Measurements from ENCODE around the gene CALML3. TPM values are rescaled to one million over a fixed set of nuclear protein-coding genes. Genes with fewer than 3 reads are reported as not detected.

Gene CALML3
- total RNA-seq, 2 experiments from 2014 or later, result not detected

DNA sequence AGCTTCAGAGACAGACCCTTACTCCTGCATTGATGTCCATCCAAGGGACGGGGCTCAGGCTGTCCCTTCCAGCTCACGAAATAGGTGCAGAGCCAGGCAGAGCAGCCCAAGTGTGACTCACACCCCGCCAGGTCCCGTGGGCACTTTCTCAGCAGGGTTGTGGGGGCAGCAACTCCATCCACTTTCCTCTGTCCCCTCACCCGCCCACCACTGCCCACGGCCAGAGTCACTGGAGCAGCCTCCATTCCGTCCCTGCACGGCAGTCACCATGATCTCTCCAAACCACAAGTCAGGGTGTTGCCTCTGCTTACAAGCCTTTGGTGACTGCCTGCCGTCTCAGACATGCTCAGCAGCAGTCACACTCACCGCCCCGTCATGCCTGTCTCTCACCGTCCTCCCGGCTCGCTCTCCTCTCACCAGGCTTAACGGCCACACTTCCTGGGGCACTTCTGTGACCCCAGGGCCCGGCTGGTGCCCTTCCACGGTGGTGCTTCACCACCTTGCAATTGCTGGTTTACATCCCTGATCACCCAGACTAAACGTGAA is 39.3 kb downstream of the CALML3 start:
- ChIA-PET POLR2A (no interaction called here), CTCF (interaction anchor here (0.6 kb wide), 1 partner anchor 130 kb away, joined by 3 read pairs; no protein-coding TSS in a partner anchor)
- H3K4me3 Mint-ChIP-seq, result peak overlapping the region; percentile 51
- H3K4me1 Mint-ChIP-seq, result peaks cover 49% of the 10 kb centered on the region
- no peaks in the 10 kb centered on the region for H3K36me3 Mint-ChIP-seq (ENCODE audit: low read depth)
- H3K27ac Mint-ChIP-seq, result peak overlapping the region; percentile 86
- intact Hi-C loops (cut with DNase I, micrococcal nuclease), result loop anchor here (1.0 to 2.0 kb wide), 3 partner anchors 15 to 65 kb away; no protein-coding TSS in a partner anchor
- ATAC-seq (peak; percentile 86), DNase-seq (peak; percentile 80)
- peaks cover 3% of the 10 kb centered on the region for H3K9me3 Mint-ChIP-seq (ENCODE audit: low read depth)
- no peaks in the 10 kb centered on the region for H3K27me3 Mint-ChIP-seq

DNA sequence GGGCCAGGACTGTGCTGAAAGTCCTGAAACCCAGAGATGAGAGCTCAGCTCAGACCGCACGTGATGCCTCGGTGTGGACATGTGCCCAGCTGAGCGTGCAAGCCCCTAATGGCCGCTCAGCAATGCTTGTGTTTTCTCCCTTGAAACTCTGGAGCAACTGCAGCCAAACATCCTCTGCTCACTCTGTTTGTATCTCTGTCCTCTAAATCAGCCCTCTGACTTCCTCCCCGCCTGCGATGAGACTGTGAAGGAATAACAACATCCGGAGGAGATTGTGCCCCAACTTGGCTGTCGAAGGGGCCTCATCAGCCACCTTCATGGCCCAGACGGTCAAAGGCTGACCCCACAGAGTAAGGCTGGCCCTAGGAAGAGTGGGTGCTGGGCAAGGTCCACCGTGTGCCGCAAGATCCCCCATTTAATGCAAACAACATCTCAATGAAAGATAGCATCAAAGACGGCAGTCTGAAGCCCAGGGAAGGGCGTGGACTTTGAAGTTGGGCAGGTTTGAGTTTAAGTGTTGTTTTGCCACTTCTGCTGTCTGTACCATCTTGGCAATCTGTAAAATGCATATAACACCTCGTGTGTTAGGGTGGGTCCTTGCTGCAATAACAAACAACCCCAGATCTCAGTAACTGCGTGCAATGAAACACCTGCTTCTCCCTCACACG is 39.9 kb downstream of the CALML3 start:
- Mint-ChIP-seq H3K4me3 (peak overlapping the region; percentile 51), H3K27me3 (no peaks in the 10 kb centered on the region), H3K27ac (peak overlapping the region; percentile 86), H3K9me3 (ENCODE audit: low read depth) (peaks cover 4% of the 10 kb centered on the region), H3K36me3 (ENCODE audit: low read depth) (no peaks in the 10 kb centered on the region), H3K4me1 (peaks cover 46% of the 10 kb centered on the region)
- intact Hi-C loops (cut with DNase I, micrococcal nuclease), result loop anchor here (1.0 to 2.0 kb wide), 3 partner anchors 15 to 64 kb away; no protein-coding TSS in a partner anchor
- DNase-seq (no peak), ATAC-seq (peak; percentile 36)
- CTCF ChIA-PET, result interaction anchor here (1.2 kb wide), 1 partner anchor 8 kb away, joined by 3 read pairs; no protein-coding TSS in a partner anchor
- POLR2A ChIA-PET, result no interaction called here

DNA sequence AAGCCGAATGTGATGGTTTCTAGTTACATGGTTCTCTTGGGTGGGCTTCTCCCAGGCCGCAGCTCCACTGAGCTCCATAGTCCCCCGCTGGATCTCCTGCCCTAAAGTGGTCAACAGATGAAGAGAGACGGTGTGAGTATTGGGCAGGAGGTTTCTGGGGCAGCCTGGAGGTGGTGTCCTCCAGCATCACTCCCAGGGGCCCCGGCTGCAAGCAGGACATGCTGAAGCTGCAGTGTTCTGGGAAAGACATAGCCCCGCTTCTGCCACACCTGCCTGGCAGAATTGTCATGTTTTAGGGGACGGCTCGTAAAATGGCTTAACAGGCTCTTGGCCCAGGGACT is 40.4 kb downstream of the CALML3 start:
- intact Hi-C loops (cut with DNase I, micrococcal nuclease), result loop anchor here in 1 of 2 experiments (2.0 kb wide), 2 partner anchors 16 to 64 kb away; no protein-coding TSS in a partner anchor
- H3K9me3 Mint-ChIP-seq (ENCODE audit: low read depth), result peaks cover 4% of the 10 kb centered on the region
- H3K27me3 Mint-ChIP-seq, result no peaks in the 10 kb centered on the region
- no peak overlapping the region for H3K4me3 Mint-ChIP-seq
- DNase-seq (no peak), ATAC-seq (no peak)
- ChIA-PET CTCF (interaction anchor here (0.7 to 1.2 kb wide), 2 partner anchors 8 to 72 kb away, joined by 3 read pairs; no protein-coding TSS in a partner anchor), POLR2A (no interaction called here)
- no peaks in the 10 kb centered on the region for H3K36me3 Mint-ChIP-seq (ENCODE audit: low read depth)
- H3K27ac Mint-ChIP-seq, result peak overlapping the region; percentile 86
- H3K4me1 Mint-ChIP-seq, result peaks cover 42% of the 10 kb centered on the region

DNA sequence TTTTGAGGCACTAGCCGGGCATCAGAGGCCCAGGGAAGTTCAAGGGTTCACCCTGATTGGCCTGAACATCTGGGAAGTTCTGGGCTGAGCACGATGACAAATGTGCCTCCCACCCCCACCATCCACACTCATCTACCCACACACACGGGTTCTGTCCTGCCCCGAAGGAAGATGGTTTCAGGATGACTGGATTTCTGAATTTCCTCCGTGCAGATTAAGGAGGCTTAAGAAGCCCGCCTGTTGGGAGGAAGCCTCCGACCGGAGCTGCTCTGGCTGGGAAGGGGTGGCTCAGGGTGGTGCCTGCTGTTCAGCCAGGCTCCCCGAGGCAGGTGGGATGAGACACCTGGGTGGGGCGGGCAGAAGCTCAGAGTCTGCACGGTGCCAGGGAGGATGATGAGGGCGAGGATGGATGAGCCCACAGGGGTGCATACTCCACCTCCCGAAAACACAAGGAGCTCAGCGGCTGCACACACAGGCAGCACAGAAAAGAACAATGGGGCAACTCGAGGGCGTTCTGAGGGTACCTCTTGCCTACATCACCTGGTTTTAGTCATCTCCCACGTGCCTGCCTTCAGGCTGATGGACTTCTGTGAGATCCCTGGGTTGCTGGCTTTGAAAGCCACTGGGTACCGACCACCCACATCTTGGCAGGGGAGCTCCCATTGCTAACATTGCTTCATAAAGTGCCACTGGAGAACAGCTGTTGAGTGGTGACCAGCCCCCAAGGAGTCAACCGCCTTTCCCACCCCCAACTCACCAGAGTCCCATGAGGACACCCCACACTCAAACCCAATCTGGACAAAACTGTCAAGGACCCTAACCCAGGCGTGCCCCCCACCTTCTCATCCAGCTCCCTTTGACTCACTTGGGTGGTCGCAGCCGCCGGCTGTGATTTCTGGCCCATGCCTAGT is 41.2 kb downstream of the CALML3 start:
- ATAC-seq, result no peak
- DNase-seq, result no peak
- Mint-ChIP-seq H3K36me3 (ENCODE audit: low read depth) (no peaks in the 10 kb centered on the region), H3K9me3 (ENCODE audit: low read depth) (peaks cover 4% of the 10 kb centered on the region), H3K27me3 (no peaks in the 10 kb centered on the region), H3K4me1 (peaks cover 42% of the 10 kb centered on the region), H3K27ac (peak overlapping the region; percentile 52), H3K4me3 (no peak overlapping the region)
- ChIA-PET CTCF (interaction anchor here (0.6 to 2.1 kb wide), 6 partner anchors 9 to 124 kb away, joined by 3 to 6 read pairs (median 3); no protein-coding TSS in a partner anchor), POLR2A (interaction anchor here (0.6 to 1.6 kb wide), 2 partner anchors 11 to 18 kb away, joined by 3 to 7 read pairs; no protein-coding TSS in a partner anchor)
- intact Hi-C loops (cut with DNase I, micrococcal nuclease), result loop anchor here in 1 of 2 experiments (2.0 kb wide), 2 partner anchors 17 to 63 kb away; no protein-coding TSS in a partner anchor

DNA sequence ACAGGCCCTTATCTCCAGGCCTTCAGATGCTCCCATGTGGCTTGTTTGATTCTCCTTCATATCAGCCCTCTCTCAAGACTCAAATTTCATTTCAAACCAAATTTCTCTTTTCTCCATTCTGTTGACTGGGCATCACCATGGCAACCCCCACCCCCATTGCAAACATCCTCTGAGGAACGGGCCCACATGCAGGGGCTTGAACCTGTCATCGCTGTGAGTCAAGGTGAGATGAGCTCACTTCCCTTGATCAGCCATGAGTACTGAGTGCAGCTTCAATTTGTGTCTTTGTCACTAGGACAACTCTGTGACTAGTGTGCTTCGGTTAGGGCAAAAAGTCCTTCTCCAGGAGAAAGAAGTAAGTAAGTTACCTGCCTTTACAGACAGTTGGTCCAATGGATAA is 41.9 kb downstream of the CALML3 start:
- Mint-ChIP-seq H3K4me1 (peaks cover 42% of the 10 kb centered on the region), H3K4me3 (no peak overlapping the region), H3K27me3 (no peaks in the 10 kb centered on the region), H3K9me3 (ENCODE audit: low read depth) (peaks cover 4% of the 10 kb centered on the region), H3K36me3 (ENCODE audit: low read depth) (no peaks in the 10 kb centered on the region), H3K27ac (peak overlapping the region; percentile 32)
- intact Hi-C loops (cut with DNase I, micrococcal nuclease), result no loop called here
- ATAC-seq (peak; percentile 72), DNase-seq (peak; percentile 81)
- ChIA-PET POLR2A (interaction anchor here (1.6 kb wide), 1 partner anchor 18 kb away, joined by 7 read pairs; no protein-coding TSS in a partner anchor), CTCF (interaction anchor here (0.6 to 2.1 kb wide), 4 partner anchors 49 to 125 kb away, joined by 3 to 6 read pairs (median 4); no protein-coding TSS in a partner anchor)

DNA sequence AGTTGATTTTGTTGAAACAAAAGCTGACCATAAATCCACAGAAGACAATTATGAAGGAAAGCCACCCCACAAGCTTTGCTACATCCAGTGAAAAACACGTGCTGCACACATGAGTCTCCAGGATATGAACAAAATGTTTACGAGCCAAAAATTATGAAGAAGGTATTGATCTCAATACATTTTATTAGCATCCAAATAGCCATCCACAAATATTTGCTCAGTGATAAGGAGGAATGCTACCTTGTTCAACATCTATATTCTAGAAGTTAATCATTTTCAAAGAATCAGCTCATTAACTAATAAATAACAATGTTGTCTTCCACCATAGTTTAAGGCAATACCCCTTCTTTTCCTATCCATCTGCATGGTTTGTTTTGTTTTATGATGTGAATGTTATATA is 42.7 kb downstream of the CALML3 start:
- ChIA-PET POLR2A (interaction anchor here (1.6 kb wide), 1 partner anchor 19 kb away, joined by 7 read pairs; no protein-coding TSS in a partner anchor), CTCF (interaction anchor here (0.6 to 2.1 kb wide), 3 partner anchors 55 to 467 kb away, joined by 4 to 6 read pairs (median 5); no protein-coding TSS in a partner anchor)
- ATAC-seq (no peak), DNase-seq (no peak)
- Mint-ChIP-seq H3K27me3 (no peaks in the 10 kb centered on the region), H3K4me3 (no peak overlapping the region), H3K4me1 (peaks cover 41% of the 10 kb centered on the region), H3K9me3 (ENCODE audit: low read depth) (peaks cover 4% of the 10 kb centered on the region), H3K27ac (no peak overlapping the region), H3K36me3 (ENCODE audit: low read depth) (no peaks in the 10 kb centered on the region)
- intact Hi-C loops (cut with DNase I, micrococcal nuclease), result no loop called here

DNA sequence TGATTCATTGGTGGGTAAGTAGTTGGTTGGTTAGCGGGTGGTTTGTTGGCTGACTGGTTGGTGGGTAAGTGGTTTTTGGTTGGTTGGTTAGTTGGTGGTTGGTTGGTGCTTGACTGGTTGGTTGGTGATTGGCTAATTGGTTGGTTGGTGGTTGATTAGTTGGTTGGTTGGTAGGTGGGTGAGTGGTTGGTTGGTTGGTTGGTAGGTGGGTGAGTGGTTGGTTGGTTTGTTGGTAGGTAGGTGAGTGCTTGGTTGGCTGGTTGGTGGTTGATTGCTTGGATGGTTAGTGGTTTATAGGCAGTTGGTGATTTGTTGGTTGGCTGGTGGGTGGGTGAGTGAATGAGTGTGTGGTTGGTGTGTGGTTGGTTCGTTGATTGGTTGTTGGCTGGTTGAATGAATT is 44.2 kb downstream of the CALML3 start:
- H3K9me3 Mint-ChIP-seq (ENCODE audit: low read depth), result peaks cover 4% of the 10 kb centered on the region
- peaks cover 32% of the 10 kb centered on the region for H3K4me1 Mint-ChIP-seq
- CTCF ChIA-PET, result interaction anchor here (0.9 to 1.6 kb wide), 2 partner anchors 134 to 135 kb away, joined by 4 to 5 read pairs; no protein-coding TSS in a partner anchor
- no peaks in the 10 kb centered on the region for H3K27me3 Mint-ChIP-seq
- no peak overlapping the region for H3K4me3 Mint-ChIP-seq
- POLR2A ChIA-PET, result no interaction called here
- H3K36me3 Mint-ChIP-seq (ENCODE audit: low read depth), result no peaks in the 10 kb centered on the region
- intact Hi-C loops (cut with DNase I, micrococcal nuclease), result no loop called here
- ATAC-seq (no peak), DNase-seq (no peak)
- H3K27ac Mint-ChIP-seq, result no peak overlapping the region

DNA sequence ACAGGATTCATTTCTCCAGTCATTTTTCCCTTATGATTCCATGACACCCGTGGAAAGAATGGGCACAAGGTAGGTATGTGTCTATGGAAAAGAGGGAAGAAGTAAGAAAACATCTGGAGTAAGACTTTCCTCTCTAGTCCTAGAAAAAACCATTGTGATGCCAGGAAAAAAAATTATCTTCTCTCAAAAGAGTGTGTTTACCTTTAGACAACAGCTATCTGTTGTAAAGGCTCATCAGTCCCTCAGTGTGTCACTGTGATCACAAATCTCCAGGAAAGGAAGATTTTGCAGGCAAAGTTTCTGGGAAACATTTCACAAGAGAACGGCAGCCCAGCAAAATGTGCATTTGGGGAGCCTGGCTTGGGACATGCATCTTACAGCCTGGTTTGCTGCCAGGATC is 44.8 kb downstream of the CALML3 start:
- CTCF ChIA-PET, result interaction anchor here (0.9 kb wide), 1 partner anchor 136 kb away, joined by 4 read pairs; no protein-coding TSS in a partner anchor

DNA sequence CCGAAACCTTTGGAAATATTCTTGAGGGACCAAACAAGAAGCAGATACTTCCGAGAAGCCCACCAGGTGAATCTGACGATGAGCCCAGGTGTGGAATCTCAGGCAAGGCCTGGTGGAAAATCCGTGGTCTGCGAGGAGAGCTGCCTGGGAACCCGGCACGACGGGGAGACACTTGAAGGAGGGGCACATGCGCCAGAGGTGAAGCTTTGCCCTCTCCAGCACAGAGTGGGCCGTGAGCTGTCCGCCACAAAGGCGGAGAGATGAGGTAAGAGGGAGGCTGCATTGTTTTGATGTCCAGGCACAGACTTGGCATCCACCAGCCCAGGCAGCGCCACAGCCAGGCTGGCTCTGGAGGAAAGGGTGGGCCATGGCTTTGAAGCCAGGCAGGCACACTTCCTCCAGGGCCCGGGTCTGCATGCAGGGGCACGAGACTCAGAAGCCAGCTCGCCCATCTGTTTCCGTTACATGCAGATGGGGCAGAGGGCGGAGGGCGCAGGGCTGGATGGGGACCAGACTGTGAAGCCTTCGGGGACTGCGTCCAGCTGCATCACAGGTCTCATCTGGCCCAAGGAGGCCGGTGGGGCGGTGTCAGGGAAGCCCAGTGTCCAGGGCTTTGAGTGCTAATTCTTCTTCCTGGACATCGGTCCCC is 45.4 kb downstream of the CALML3 start:
- Mint-ChIP-seq H3K27ac (no peak overlapping the region), H3K4me3 (no peak overlapping the region), H3K4me1 (peaks cover 20% of the 10 kb centered on the region), H3K36me3 (ENCODE audit: low read depth) (no peaks in the 10 kb centered on the region), H3K9me3 (ENCODE audit: low read depth) (peaks cover 4% of the 10 kb centered on the region), H3K27me3 (no peaks in the 10 kb centered on the region)
- no peak for ATAC-seq
- DNase-seq, result no peak
- ChIA-PET CTCF (no interaction called here), POLR2A (no interaction called here)
- intact Hi-C loops (cut with DNase I, micrococcal nuclease), result no loop called here

More for the DNA sequence above, 44.8 kb downstream of the CALML3 start:
- Mint-ChIP-seq H3K27ac (no peak overlapping the region), H3K27me3 (no peaks in the 10 kb centered on the region), H3K4me1 (peaks cover 26% of the 10 kb centered on the region), H3K36me3 (ENCODE audit: low read depth) (no peaks in the 10 kb centered on the region), H3K9me3 (ENCODE audit: low read depth) (peaks cover 4% of the 10 kb centered on the region), H3K4me3 (no peak overlapping the region)
- DNase-seq (no peak), ATAC-seq (no peak)
- POLR2A ChIA-PET, result no interaction called here
- intact Hi-C loops (cut with DNase I, micrococcal nuclease), result no loop called here

DNA sequence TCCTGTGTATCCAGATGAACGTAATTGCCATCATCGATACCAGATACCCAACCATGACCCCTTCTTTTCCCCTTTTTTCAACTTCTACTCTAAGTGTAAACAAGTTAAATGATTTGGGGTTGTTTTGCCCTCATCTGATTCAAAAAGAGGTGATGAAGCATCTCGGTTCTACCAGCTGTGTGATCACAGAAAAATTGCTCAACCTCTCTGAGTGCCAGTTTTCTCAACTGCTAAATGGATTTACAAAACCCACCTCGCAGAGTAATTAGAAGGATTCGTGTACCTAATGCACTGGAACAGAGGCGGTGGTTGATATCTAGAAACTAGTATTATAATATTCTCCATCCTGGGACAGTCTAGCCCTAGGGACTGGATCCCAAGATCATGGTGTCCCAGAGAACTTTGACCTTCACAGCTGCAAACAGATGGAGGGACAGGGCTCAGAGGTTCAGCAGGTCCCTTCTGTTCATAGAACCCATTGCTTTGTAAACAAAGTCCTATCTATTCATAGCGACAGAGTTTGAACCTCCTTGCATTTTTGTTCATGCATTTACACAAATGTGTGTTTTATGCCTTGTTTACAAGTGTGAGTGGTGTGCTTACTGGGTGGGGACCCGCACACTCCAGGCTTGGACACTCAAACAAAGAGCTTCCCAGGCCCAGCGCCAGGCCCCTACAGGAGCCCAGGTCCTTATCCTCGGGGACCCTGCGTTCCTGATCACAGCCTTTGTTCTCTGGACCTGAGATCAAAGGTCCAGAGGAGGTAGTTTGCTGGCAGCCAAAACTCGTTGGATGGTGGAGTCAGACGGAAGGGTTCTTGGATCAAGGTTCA is 46.4 kb downstream of the CALML3 start:
- Mint-ChIP-seq H3K4me3 (no peak overlapping the region), H3K9me3 (ENCODE audit: low read depth) (peaks cover 4% of the 10 kb centered on the region), H3K27me3 (no peaks in the 10 kb centered on the region), H3K4me1 (peaks cover 10% of the 10 kb centered on the region), H3K27ac (no peak overlapping the region), H3K36me3 (ENCODE audit: low read depth) (no peaks in the 10 kb centered on the region)
- ChIA-PET CTCF (no interaction called here), POLR2A (no interaction called here)
- ATAC-seq (no peak), DNase-seq (no peak)
- intact Hi-C loops (cut with DNase I, micrococcal nuclease), result no loop called here

Measured in activated CD4-positive, alpha-beta T cell treated with anti-CD3 and anti-CD28 coated beads for 36 hours (primary cell).